ENCODE measurements around the gene TTLL9.

GRCh38 chr20:31839782-31840487 lies 30.5 kb upstream of the TTLL9 start:
- TF ChIP-seq POLR2A (IDR thresholded peaks at IDR 0.05) = no peak
- TF ChIP-seq CTCF (IDR thresholded peaks at IDR 0.05) = no peak
- no peak for TF ChIP-seq EP300 (IDR thresholded peaks at IDR 0.05)
